Measurements from ENCODE around the gene ABCA13.

Gene ABCA13

DNA sequence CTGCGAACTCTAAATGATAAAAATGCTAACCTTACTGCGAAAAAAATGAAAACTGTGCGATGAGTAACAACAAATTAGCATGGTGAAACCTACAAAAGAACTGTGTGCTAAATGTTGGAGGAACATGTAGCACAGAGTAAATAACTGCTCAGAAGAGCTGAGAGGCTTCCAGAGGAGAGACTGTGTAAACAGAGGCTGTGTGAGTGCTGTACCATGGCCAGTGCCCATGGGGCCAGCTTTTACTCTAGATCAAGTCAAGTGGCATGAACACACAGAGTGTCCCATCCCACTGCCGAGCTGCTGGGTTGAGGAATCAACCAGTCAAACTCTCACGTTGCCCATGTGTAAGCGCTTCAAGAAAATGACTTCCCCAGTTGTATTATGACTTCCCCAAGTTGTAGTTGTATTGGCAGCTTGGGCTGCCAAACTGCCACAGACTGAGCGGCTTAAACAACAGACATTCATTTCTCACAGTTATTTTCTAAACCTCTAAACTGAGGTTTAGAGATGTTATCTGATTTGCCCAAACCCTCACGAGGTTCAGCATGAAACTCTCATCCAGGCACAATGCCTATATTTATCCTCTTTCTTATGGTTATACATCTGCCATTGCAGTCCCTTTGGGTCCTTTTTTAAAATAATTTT, 270.7 kb downstream of the ABCA13 start:
- TF ChIP-seq, protein P1, sequence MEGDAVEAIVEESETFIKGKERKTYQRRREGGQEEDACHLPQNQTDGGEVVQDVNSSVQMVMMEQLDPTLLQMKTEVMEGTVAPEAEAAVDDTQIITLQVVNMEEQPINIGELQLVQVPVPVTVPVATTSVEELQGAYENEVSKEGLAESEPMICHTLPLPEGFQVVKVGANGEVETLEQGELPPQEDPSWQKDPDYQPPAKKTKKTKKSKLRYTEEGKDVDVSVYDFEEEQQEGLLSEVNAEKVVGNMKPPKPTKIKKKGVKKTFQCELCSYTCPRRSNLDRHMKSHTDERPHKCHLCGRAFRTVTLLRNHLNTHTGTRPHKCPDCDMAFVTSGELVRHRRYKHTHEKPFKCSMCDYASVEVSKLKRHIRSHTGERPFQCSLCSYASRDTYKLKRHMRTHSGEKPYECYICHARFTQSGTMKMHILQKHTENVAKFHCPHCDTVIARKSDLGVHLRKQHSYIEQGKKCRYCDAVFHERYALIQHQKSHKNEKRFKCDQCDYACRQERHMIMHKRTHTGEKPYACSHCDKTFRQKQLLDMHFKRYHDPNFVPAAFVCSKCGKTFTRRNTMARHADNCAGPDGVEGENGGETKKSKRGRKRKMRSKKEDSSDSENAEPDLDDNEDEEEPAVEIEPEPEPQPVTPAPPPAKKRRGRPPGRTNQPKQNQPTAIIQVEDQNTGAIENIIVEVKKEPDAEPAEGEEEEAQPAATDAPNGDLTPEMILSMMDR (conservative IDR thresholded peaks at IDR 0.05; ENCODE audit: low read length), result no peak
- H3K4me3 ChIP-seq (ENCODE audit: low read length), result no peak overlapping the region
- no peak for DNase-seq (ENCODE audit: low read depth)

GRCh38 chr7:48443051-48443450, 271.8 kb downstream of the ABCA13 start:
- no peak overlapping the region for H3K4me3 ChIP-seq (ENCODE audit: low read length)
- TF ChIP-seq, protein P1 (conservative IDR thresholded peaks at IDR 0.05; ENCODE audit: low read length), result no peak
- DNase-seq (ENCODE audit: low read depth), result no peak

DNA sequence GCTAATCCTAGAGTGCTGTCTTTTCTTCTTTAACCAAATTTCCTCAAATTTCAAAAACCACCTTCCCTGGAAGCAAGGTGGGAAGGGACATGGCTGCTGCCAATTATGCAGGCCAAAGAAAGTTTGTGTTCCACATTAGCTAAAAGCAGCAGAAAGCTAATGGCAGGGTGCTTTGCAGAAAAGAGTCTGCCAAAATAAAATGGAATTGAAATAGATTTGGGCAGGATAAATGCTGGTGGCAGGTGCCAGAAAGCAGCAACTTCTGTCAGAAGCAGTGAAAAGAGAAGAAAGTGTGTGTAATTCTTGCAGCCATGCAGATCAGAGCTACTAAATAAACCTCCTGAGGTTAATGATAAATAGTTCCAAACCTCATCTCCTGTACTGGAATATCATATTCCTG, 275.5 kb downstream of the ABCA13 start:
- H3K4me3 ChIP-seq (ENCODE audit: low read length), result no peak overlapping the region
- no peak for DNase-seq (ENCODE audit: low read depth)
- TF ChIP-seq, protein P1 (conservative IDR thresholded peaks at IDR 0.05; ENCODE audit: low read length), result no peak

DNA sequence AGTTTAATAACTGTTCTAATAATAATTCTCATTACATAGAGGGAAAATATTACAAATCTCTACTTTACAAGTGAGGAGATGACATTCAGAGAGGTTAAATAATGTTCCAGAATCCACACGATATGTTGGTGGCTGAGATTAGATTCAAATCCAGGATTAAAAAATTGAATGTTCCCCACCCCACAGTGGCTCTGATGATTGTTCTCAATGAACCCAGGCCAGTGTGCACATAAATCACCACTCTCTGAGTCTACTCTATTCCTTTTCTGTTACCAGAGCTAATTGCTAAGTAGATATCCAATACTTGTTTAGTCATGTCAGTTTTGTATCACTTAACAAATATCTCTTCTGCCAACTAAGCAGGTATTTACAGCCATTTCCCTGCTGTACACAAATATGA, 281.0 kb downstream of the ABCA13 start:
- no peak for DNase-seq (ENCODE audit: low read depth)
- no peak overlapping the region for H3K4me3 ChIP-seq (ENCODE audit: low read length)
- TF ChIP-seq, protein P1 (conservative IDR thresholded peaks at IDR 0.05; ENCODE audit: low read length), result no peak

DNA sequence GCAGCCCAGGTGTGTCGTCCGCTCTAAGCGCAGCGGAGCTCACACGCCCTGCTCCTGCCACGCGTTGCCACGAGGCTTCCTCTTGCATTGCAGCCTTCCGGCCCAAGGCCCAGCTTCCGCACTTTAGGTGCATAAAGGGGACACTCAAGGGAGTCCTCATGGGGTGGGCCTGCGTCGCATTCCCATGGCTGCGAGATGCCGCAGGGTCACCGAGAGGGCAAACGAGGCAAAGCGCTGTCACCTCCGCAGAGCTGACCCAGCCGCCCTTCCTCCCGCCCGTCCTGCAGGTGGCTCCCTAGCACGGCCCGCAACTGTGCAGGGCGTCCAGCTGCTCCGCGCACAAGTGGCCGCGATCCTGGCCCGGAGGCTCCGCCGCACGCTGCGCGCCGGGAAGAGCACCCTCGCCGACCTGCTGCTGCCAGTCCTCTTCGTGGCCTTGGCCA, 283.5 kb downstream of the ABCA13 start:
- H3K4me3 ChIP-seq (ENCODE audit: low read length), result no peak overlapping the region
- DNase-seq (ENCODE audit: low read depth), result no peak
- TF ChIP-seq, protein P1 (conservative IDR thresholded peaks at IDR 0.05; ENCODE audit: low read length), result no peak

DNA sequence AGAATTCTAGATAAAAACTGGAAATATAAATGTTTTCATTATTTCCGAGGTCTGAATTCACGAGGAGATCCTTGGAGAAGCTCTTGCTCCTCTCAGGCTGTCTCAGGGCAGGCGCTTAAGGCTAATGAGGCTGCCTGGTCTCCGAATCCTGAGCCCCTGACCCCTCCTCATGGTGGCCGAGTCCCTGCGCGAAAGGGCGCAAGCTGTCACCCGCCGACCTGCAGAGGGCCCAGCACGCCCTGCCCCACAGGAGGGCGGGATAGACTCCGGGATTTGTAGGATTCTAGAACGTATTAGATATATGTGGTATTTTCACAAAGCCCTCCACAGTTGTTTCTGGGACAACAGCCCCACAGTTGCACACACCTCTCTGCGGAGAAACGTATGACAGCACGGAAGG, 284.1 kb downstream of the ABCA13 start:
- TF ChIP-seq, protein P1 (conservative IDR thresholded peaks at IDR 0.05; ENCODE audit: low read length), result no peak
- DNase-seq (ENCODE audit: low read depth), result no peak
- H3K4me3 ChIP-seq (ENCODE audit: low read length), result no peak overlapping the region

GRCh38 chr7:48458701-48459524, 287.7 kb downstream of the ABCA13 start:
- no peak overlapping the region for H3K4me3 ChIP-seq (ENCODE audit: low read length)
- TF ChIP-seq, protein P1 (conservative IDR thresholded peaks at IDR 0.05; ENCODE audit: low read length), result no peak
- no peak for DNase-seq (ENCODE audit: low read depth)
